GM12873 (cell line): ENCODE results near the gene PRDM16.

ENCODE experiments used
- CTCF ChIP-seq: IDR thresholded peaks from 2 replicates; pipeline ENCODE4 v1.5.1; 2012; ENCODE audit warnings: low read depth, mild to moderate bottlenecking, moderate library complexity, low read length, control low read depth; ENCODE audit not compliant: insufficient read depth; ENCODE audit errors: missing control alignments

The PRDM16 gene

GRCh38 chr1:3068564-3069431 is at the start of gene PRDM16:
Gene PRDM16 (plus strand): TSS chr1:3069203. CDS start chr1:3069260, 57 bp downstream.
- no peak for TF ChIP-seq CTCF

- no peak for TF ChIP-seq CTCF
Measured at GRCh38 chr1:3019516-3020051, 49.4 kb upstream of the PRDM16 start.

GRCh38 chr1:3020263-3020909 is 48.6 kb upstream of the PRDM16 start:
- TF ChIP-seq CTCF: no peak

- no peak for TF ChIP-seq CTCF
Measured at GRCh38 chr1:3021233-3021671, 47.8 kb upstream of the PRDM16 start, which contains the start of gene ACTRT2. Gene ACTRT2 (plus strand): TSS chr1:3021467. CDS start chr1:3021687, 220 bp downstream.

- no peak for TF ChIP-seq CTCF
Measured at GRCh38 chr1:3021801-3022401, 47.1 kb upstream of the PRDM16 start.

- no peak for TF ChIP-seq CTCF
Measured at GRCh38 chr1:3022511-3022973, 46.5 kb upstream of the PRDM16 start.
